H1 (cell line): ENCODE measurements around the gene SLC22A3. TPM values are rescaled to one million over a fixed set of nuclear protein-coding genes. Genes with fewer than 3 reads are reported as not detected.

Source experiments
- CTCF ChIA-PET: fragments of 300-600 bp; sonication (Branson Sonifier 250); formaldehyde crosslinking; loops from one replicate; lab custom pipeline; 2021; ENCODE audit not compliant: partially characterized antibody; lab: Charles Lee
- POLR2A ChIA-PET: fragments of 300-600 bp; sonication (Branson Sonifier 250); formaldehyde crosslinking; loops from one replicate; lab custom pipeline; 2021; ENCODE audit warnings: inconsistent platforms; ENCODE audit not compliant: partially characterized antibody; lab: Charles Lee
- DNase-seq, 2 experiments: peaks; one replicate each; pipeline versions ENCODE4 v3.0.0 to v3.0.0-alpha.2; 2010 to 2022; ENCODE audit warnings: low spot score in 2 of 2, low read depth in 1 of 2, mixed read lengths in 1 of 2
- FAIRE-seq: peaks from 2 replicates; lab custom pipeline; 2011; peaks lifted over from hg19 to GRCh38; lab: Jason Lieb, UNC
- H2AFZ ChIP-seq: 2 replicates; pipeline ENCODE4 v1.8.1; 2012; ENCODE audit warnings: low read length, inconsistent platforms
- H2AK5ac ChIP-seq: 2 replicates; pipeline ENCODE4 v1.6.1; 2013; ENCODE audit warnings: low read depth, low read length
- H2BK120ac ChIP-seq: replicated peaks from 2 replicates; pipeline ENCODE3; 2013; ENCODE audit warnings: low read depth, low read length, inconsistent platforms
- H2BK12ac ChIP-seq: 2 replicates; pipeline ENCODE4 v1.6.1; 2013; ENCODE audit warnings: low read depth, low read length
- H2BK15ac ChIP-seq: 2 replicates; pipeline ENCODE4 v1.6.1; 2013; ENCODE audit warnings: low read length
- H2BK20ac ChIP-seq: 2 replicates; pipeline ENCODE4 v1.6.1; 2013; ENCODE audit warnings: low read length
- H2BK5ac ChIP-seq: 2 replicates; pipeline ENCODE4 v1.6.1; 2013; ENCODE audit warnings: low read depth, low read length
- H3K14ac ChIP-seq: 2 replicates; pipeline ENCODE4 v1.6.1; 2013; ENCODE audit warnings: inconsistent platforms; ENCODE audit not compliant: insufficient read length
- H3K18ac ChIP-seq: 2 replicates; pipeline ENCODE4 v1.6.1; 2013; ENCODE audit warnings: low read length; ENCODE audit errors: extremely low read depth
- H3K23ac ChIP-seq: 2 replicates; pipeline ENCODE4 v1.6.1; 2013; ENCODE audit warnings: inconsistent platforms; ENCODE audit not compliant: insufficient read length
- H3K23me2 ChIP-seq: 2 replicates; pipeline ENCODE4 v1.6.1; 2013; ENCODE audit warnings: low read depth, low read length
- H3K27ac ChIP-seq: 2 replicates; pipeline ENCODE4 v1.6.1; 2011; ENCODE audit warnings: low read depth, low read length, inconsistent platforms
- H3K27me3 ChIP-seq, 4 experiments: replicated peaks in 1 of 4; 1 replicate in 1 of 4; 2 replicates in 3 of 4; pipeline versions ENCODE4 v1.6.1 to v1.8.1; 2011 to 2013; ENCODE audit warnings: low read length in 3 of 4, mild to moderate bottlenecking in 3 of 4, inconsistent platforms in 2 of 4, mixed read lengths in 2 of 4, moderate library complexity in 1 of 4; ENCODE audit not compliant: control insufficient read depth in 3 of 4, insufficient read depth in 3 of 4; ENCODE audit errors: extremely low read depth in 1 of 4
- H3K36me3 ChIP-seq, 4 experiments: 2 replicates each; pipeline versions ENCODE4 v1.6.1 to v1.8.1; 2011 to 2013; ENCODE audit warnings: mild to moderate bottlenecking in 4 of 4, low read length in 3 of 4, moderate library complexity in 2 of 4, control low read depth in 1 of 4, inconsistent platforms in 1 of 4; ENCODE audit not compliant: insufficient read depth in 4 of 4, control insufficient read depth in 2 of 4
- H3K4ac ChIP-seq: replicated peaks from 2 replicates; pipeline ENCODE3; 2013; ENCODE audit warnings: low read length, low read depth, mixed read lengths, inconsistent platforms; ENCODE audit not compliant: insufficient read length
- H3K4me1 ChIP-seq, 4 experiments: replicated peaks in 1 of 4; 1 replicate in 1 of 4; 2 replicates in 3 of 4; pipeline versions ENCODE4 v1.6.1 to v1.8.1; 2011 to 2013; ENCODE audit warnings: low read length in 3 of 4, inconsistent platforms in 2 of 4, mixed read lengths in 1 of 4; ENCODE audit not compliant: insufficient read depth in 4 of 4, control insufficient read depth in 3 of 4
- H3K4me2 ChIP-seq, 2 experiments: 2 replicates each; pipeline versions ENCODE4 v1.6.1 to v1.8.1; 2011 to 2013; ENCODE audit warnings: low read depth in 2 of 2, low read length in 2 of 2, control low read depth in 1 of 2, inconsistent platforms in 1 of 2, mild to moderate bottlenecking in 1 of 2; ENCODE audit not compliant: insufficient read depth in 1 of 2
- H3K4me3 ChIP-seq, 4 experiments: fragments of 200-600, 300-600 bp in 1 of 4; sonication (generic), shearing (Covaris generic), sonication (Bioruptor Twin) in 1 of 4; 2 replicates each; pipeline versions ENCODE4 v1.5.1 to v1.8.1; 2011 to 2016; ENCODE audit warnings: low read length in 4 of 4, low read depth in 3 of 4, control low read depth in 2 of 4, inconsistent platforms in 2 of 4, mild to moderate bottlenecking in 2 of 4, mixed read lengths in 1 of 4, moderate library complexity in 1 of 4; ENCODE audit not compliant: insufficient read depth in 2 of 4; ENCODE audit errors: extremely low read depth in 1 of 4
- H3K56ac ChIP-seq: replicated peaks from 2 replicates; pipeline ENCODE3; 2013; ENCODE audit warnings: low read depth, mild to moderate bottlenecking, mixed read lengths, low read length, inconsistent platforms; ENCODE audit not compliant: insufficient read length
- H3K79me1 ChIP-seq: 2 replicates; pipeline ENCODE4 v1.6.1; 2013; ENCODE audit warnings: low read depth, low read length, control low read depth
- H3K79me2 ChIP-seq, 2 experiments: 2 replicates each; pipeline versions ENCODE4 v1.6.1 to v1.8.1; 2012 to 2013; ENCODE audit warnings: low read length in 2 of 2, mild to moderate bottlenecking in 2 of 2, inconsistent platforms in 1 of 2; ENCODE audit not compliant: insufficient read depth in 2 of 2, control insufficient read depth in 1 of 2
- H3K9ac ChIP-seq, 4 experiments: replicated peaks in 1 of 4; 1 replicate in 1 of 4; 2 replicates in 3 of 4; pipeline versions ENCODE4 v1.6.1 to v1.8.1; 2011 to 2013; ENCODE audit warnings: low read depth in 3 of 4, low read length in 3 of 4, control low read depth in 2 of 4, mild to moderate bottlenecking in 2 of 4, moderate library complexity in 2 of 4, inconsistent platforms in 1 of 4; ENCODE audit errors: extremely low read depth in 1 of 4
- H3K9me3 ChIP-seq, 2 experiments: 2 replicates each; pipeline versions ENCODE4 v1.6.1 to v1.8.1; 2012 to 2013; ENCODE audit warnings: mild to moderate bottlenecking in 2 of 2, moderate library complexity in 2 of 2, control low read depth in 1 of 2, inconsistent platforms in 1 of 2, low read depth in 1 of 2, low read length in 1 of 2, mixed read lengths in 1 of 2; ENCODE audit not compliant: insufficient read depth in 2 of 2
- H4K20me1 ChIP-seq, 2 experiments: replicated peaks in 1 of 2; 2 replicates each; pipeline versions ENCODE3 to v1.8.1; 2011 to 2013; ENCODE audit warnings: inconsistent platforms in 2 of 2, low read length in 2 of 2, mild to moderate bottlenecking in 1 of 2; ENCODE audit not compliant: insufficient read depth in 2 of 2, control insufficient read depth in 1 of 2
- H4K5ac ChIP-seq: 2 replicates; pipeline ENCODE4 v1.6.1; 2013; ENCODE audit warnings: low read length, low read depth, mixed read lengths, inconsistent platforms; ENCODE audit not compliant: insufficient read length
- H4K8ac ChIP-seq: 2 replicates; pipeline ENCODE4 v1.8.0; 2013; ENCODE audit warnings: mild to moderate bottlenecking, moderate library complexity, low read length, inconsistent platforms; ENCODE audit not compliant: insufficient read depth; ENCODE audit errors: extremely low read depth
- H4K91ac ChIP-seq: replicated peaks from 2 replicates; pipeline ENCODE3; 2013; ENCODE audit warnings: low read length, mixed read lengths, inconsistent platforms; ENCODE audit not compliant: insufficient read length
- CHD1 ChIP-seq: IDR thresholded peaks from 2 replicates; pipeline ENCODE4 v1.6.1; 2012; ENCODE audit warnings: low read depth, low read length, improper control_type of control experiment
- TAF7 ChIP-seq: optimal IDR thresholded peaks from 2 replicates; pipeline ENCODE3; 2011; ENCODE audit warnings: low read depth, mild to moderate bottlenecking, inconsistent platforms, low read length, moderate library complexity, borderline replicate concordance
- ZNF274 ChIP-seq: IDR thresholded peaks from 2 replicates; pipeline ENCODE4 v1.7.0; 2012; ENCODE audit warnings: low read length, borderline replicate concordance; ENCODE audit errors: extremely low read depth
- WGBS, 2 experiments: shearing (Covaris generic) in 1 of 2; methylation state at CpG; one replicate each; pipeline versions ENCODE4 v1.1.6 to v1.1.7; 2013 to 2015; ENCODE audit warnings: low lambda C conversion rate in 2 of 2, mixed read lengths in 2 of 2, inconsistent platforms in 1 of 2, low coverage in 1 of 2, missing lambda C conversion rate in 1 of 2; ENCODE audit not compliant: insufficient replicate concordance in 2 of 2, insufficient coverage in 1 of 2, insufficient read length in 1 of 2; ENCODE audit errors: extremely low coverage in 1 of 2, missing lambda C conversion rate in 1 of 2; 5-methylcytosine and 5-hydroxymethylcytosine counted together
- polyA plus RNA-seq, 7 experiments: library from polyadenylated mRNA; depleted of rRNA in 3 of 7; stranded (reverse) in 5 of 7; unstranded in 2 of 7; fragments of >200 nt in 5 of 7; fragments of 200-250 nt in 2 of 7; gene quantifications; 1 replicate in 5 of 7; 2 replicates in 1 of 7; 4 replicates in 1 of 7; pipeline versions ENCODE4 v1.2.1 to v1.2.3, GENCODE V29; 2011 to 2013; ENCODE audit warnings: missing spikeins in 2 of 7, mixed read lengths in 2 of 7
- total RNA-seq: library from RNA; stranded (reverse); fragmentation: NEBNext Ultra II Directional; extraction: Animal tissue kit (Norgen Biotek cat#: 25700); gene quantifications from 2 replicates; pipeline ENCODE4 v1.2.1, GENCODE V29; 2021

Gene SLC22A3
- total and polyA plus RNA-seq, 2 of the 8 experiments (the other 6 are each of a cell fraction or from before 2014, with no cell fraction given): 1.0 to 2.9 TPM

DNA sequence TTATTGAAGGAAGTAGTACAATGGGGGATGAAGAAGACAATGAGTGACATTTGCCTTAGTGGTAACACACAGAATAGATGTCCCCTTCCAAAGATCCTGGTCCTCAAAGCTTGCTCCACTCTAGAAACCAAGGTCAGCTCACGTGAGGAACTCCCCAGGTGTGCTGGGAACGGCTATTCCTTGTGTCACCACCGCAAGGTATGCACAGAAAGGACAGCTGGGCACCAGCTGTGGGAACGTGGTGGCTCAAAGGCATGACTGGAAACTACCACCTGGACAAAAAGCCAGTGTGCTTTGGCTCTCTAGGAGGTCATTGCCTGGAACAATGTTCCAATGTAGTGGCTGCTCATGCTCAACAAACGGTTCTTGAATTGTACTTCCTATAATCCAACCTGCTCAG is 94.0 kb downstream of the SLC22A3 start:
- DNase-seq: no peak

More for the DNA sequence above, 94.0 kb downstream of the SLC22A3 start:
- Histone ChIP-seq H4K5ac (no peak overlapping the region), H3K36me3 (no peaks in the 10 kb centered on the region), H3K23me2 (no peaks in the 10 kb centered on the region), H4K91ac (no peak overlapping the region), H3K79me1 (no peaks in the 10 kb centered on the region), H3K4me1 (no peaks in the 10 kb centered on the region; a peak in 1 of 7 replicates), H3K56ac (no peak overlapping the region), H2BK5ac (no peak overlapping the region), H2AK5ac (no peak overlapping the region), H3K23ac (no peak overlapping the region), H3K4me2 (no peak overlapping the region), H4K8ac (no peak overlapping the region), H3K9me3 (no peaks in the 10 kb centered on the region), H3K14ac (no peak overlapping the region), H3K27ac (no peak overlapping the region), H3K4me3 (no peak overlapping the region), H3K27me3 (no peaks in the 10 kb centered on the region; a peak in 2 of 7 replicates), H3K79me2 (no peaks in the 10 kb centered on the region), H2BK15ac (no peak overlapping the region), H2BK20ac (no peak overlapping the region), H2AFZ (no peak overlapping the region), H2BK12ac (no peak overlapping the region), H3K9ac (no peak overlapping the region), H3K4ac (no peak overlapping the region), H3K18ac (no peak overlapping the region), H4K20me1 (no peaks in the 10 kb centered on the region), H2BK120ac (no peak overlapping the region)
- WGBS, 2 experiments: 88% methylated on average over 5 of the region's 5 CpGs; no CpG with 5 or more reads in 1 of the 2 experiments
- POLR2A ChIA-PET: no interaction called here
- CTCF ChIA-PET: interaction anchor here (0.5 to 3.0 kb wide), 4 partner anchors 14 to 1116 kb away, joined by 3 to 13 read pairs (median 4); no protein-coding TSS in a partner anchor
- no peak for FAIRE-seq
- TF ChIP-seq CHD1: no peak
- TF ChIP-seq ZNF274: no peak
- no peak for TF ChIP-seq TAF7
